HCT116 (cell line): ENCODE measurements around the gene TBC1D16. TPM values are rescaled to one million over a fixed set of nuclear protein-coding genes. Genes with fewer than 3 reads are reported as not detected.
A peak's percentile ranks its signal among the peaks of the same experiment; 100 is the strongest.

Experiments used
- ATAC-seq: fragments of 200-7000 bp; cut with Tn5 transposase; 2 replicates; pipeline ENCODE4 v1.9.1; 2020; ENCODE audit warnings: mild to moderate bottlenecking, moderate library complexity
- BruUV-seq: library from RNA; stranded (reverse); fragments of 400-500 nt; replicated peaks from 2 replicates; lab custom pipeline; 2021; lab: Mats Ljungman, UMichigan
- CTCF ChIA-PET: fragments of 300-600 bp; sonication (Branson Sonifier 250); formaldehyde crosslinking; loops from one replicate; lab custom pipeline; 2021; ENCODE audit warnings: antibody characterized with exemption; lab: Charles Lee
- POLR2A ChIA-PET: fragments of 300-600, 350-600 bp; sonication (Branson Sonifier 250); formaldehyde crosslinking; loops from one replicate; lab custom pipeline; 2021; ENCODE audit warnings: antibody characterized with exemption; lab: Charles Lee
- RAD21 ChIA-PET, 2 experiments: fragments of 300-600 bp; sonication (Branson Sonifier 250); formaldehyde crosslinking; loops; one replicate each; lab custom pipeline; 2023; ENCODE audit warnings: low total read pairs in 2 of 2; ENCODE audit not compliant: uncharacterized antibody in 2 of 2, unreplicated experiment in 2 of 2, low non-redundant PET in 1 of 2; lab: Charles Lee
- DNase-seq: peaks from one replicate; pipeline ENCODE4 v3.0.0-alpha.2; 2010; ENCODE audit warnings: low read depth, low spot score
- H2AFZ ChIP-seq: fragments of 200-600 bp; shearing (Covaris generic), sonication (generic); 2 replicates; pipeline ENCODE4 v1.6.1; 2017; ENCODE audit warnings: low read depth, mixed run types, mixed read lengths, antibody characterized with exemption, low read length; ENCODE audit not compliant: poor library complexity, severe bottlenecking
- H3K27ac ChIP-seq: 2 replicates; pipeline ENCODE4 v1.5.1; 2012; ENCODE audit warnings: low read depth, low read length
- H3K27me3 ChIP-seq: fragments of 200-600 bp; sonication (generic); 2 replicates; pipeline ENCODE4 v1.6.1; 2016; ENCODE audit warnings: mixed run types, low read length, mixed read lengths; ENCODE audit not compliant: insufficient read depth
- H3K36me3 ChIP-seq, 2 experiments: fragments of 200-500 bp in 1 of 2; fragments of 200-600 bp in 1 of 2; sonication (Bioruptor generic) in 1 of 2; sonication (generic) in 1 of 2; 2 replicates each; pipeline versions ENCODE4 v1.5.1 to v1.6.1; 2014 to 2016; ENCODE audit warnings: low read length in 2 of 2, inconsistent platforms in 1 of 2, mixed read lengths in 1 of 2, mixed run types in 1 of 2; ENCODE audit not compliant: insufficient read depth in 2 of 2, control insufficient read depth in 1 of 2
- H3K4me1 ChIP-seq, 2 experiments: fragments of 200-600 bp in 1 of 2; sonication (generic) in 1 of 2; 2 replicates each; pipeline versions ENCODE4 v1.5.1 to v1.6.1; 2012 to 2017; ENCODE audit warnings: low read length in 2 of 2, inconsistent platforms in 1 of 2, mild to moderate bottlenecking in 1 of 2, mixed read lengths in 1 of 2, mixed run types in 1 of 2, moderate library complexity in 1 of 2; ENCODE audit not compliant: insufficient read depth in 2 of 2, control insufficient read depth in 1 of 2
- H3K4me2 ChIP-seq: fragments of 200-600 bp; sonication (generic); 2 replicates; pipeline ENCODE4 v1.6.1; 2017; ENCODE audit warnings: mixed run types, low read length, mixed read lengths
- H3K4me3 ChIP-seq, 2 experiments: fragments of 200-600 bp in 1 of 2; sonication (generic) in 1 of 2; replicated peaks in 1 of 2; 2 replicates each; pipeline ENCODE4 v1.5.1; 2011 to 2016; ENCODE audit warnings: low read length in 2 of 2, control low read depth in 1 of 2, low read depth in 1 of 2, mild to moderate bottlenecking in 1 of 2, mixed read lengths in 1 of 2, mixed run types in 1 of 2
- H3K79me2 ChIP-seq: fragments of 200-600 bp; sonication (generic); 2 replicates; pipeline ENCODE4 v1.6.1; 2017; ENCODE audit warnings: mild to moderate bottlenecking, mixed run types, low read length, moderate library complexity, mixed read lengths; ENCODE audit not compliant: insufficient read depth
- H3K9ac ChIP-seq: fragments of 200-600 bp; sonication (generic); 2 replicates; pipeline ENCODE4 v1.6.1; 2016; ENCODE audit warnings: low read length, mixed read lengths
- H3K9me2 ChIP-seq: fragments of 200-600 bp; sonication (generic), shearing (Covaris generic); 2 replicates; pipeline ENCODE4 v1.6.1; 2017; ENCODE audit warnings: mixed run types, mild to moderate bottlenecking, moderate library complexity; ENCODE audit not compliant: insufficient read depth
- H3K9me3 ChIP-seq, 2 experiments: fragments of 200-500 bp in 1 of 2; fragments of 200-600 bp in 1 of 2; sonication (Bioruptor generic) in 1 of 2; sonication (generic) in 1 of 2; 2 replicates each; pipeline ENCODE4 v1.6.1; 2014 to 2017; ENCODE audit warnings: low read length in 2 of 2, mixed read lengths in 2 of 2, inconsistent platforms in 1 of 2, low read depth in 1 of 2, mild to moderate bottlenecking in 1 of 2, mixed run types in 1 of 2, moderate library complexity in 1 of 2; ENCODE audit not compliant: control insufficient read depth in 1 of 2, insufficient read depth in 1 of 2
- H4K20me1 ChIP-seq: fragments of 200-600 bp; sonication (generic), shearing (Covaris generic); 2 replicates; pipeline ENCODE4 v1.6.1; 2017; ENCODE audit warnings: mixed run types, mild to moderate bottlenecking, moderate library complexity; ENCODE audit not compliant: insufficient read depth
- CBX3 ChIP-seq: IDR thresholded peaks from 2 replicates; pipeline ENCODE4 v1.6.1; 2012; ENCODE audit warnings: low read depth
- FOSL1 ChIP-seq: IDR thresholded peaks from 2 replicates; pipeline ENCODE4 v1.6.1; 2012; ENCODE audit warnings: low read depth
- POLR2AphosphoS5 ChIP-seq: IDR thresholded peaks from 2 replicates; pipeline ENCODE4 v1.6.1; 2011; ENCODE audit warnings: mild to moderate bottlenecking, low read depth, low read length, moderate library complexity
- REST ChIP-seq: IDR thresholded peaks from 2 replicates; pipeline ENCODE4 v1.6.1; 2012; ENCODE audit warnings: low read depth
- SIN3A ChIP-seq: IDR thresholded peaks from 2 replicates; pipeline ENCODE4 v1.6.1; 2012; ENCODE audit warnings: low read depth
- SP1 ChIP-seq: IDR thresholded peaks from 2 replicates; pipeline ENCODE4 v1.6.1; 2012; ENCODE audit warnings: low read depth
- TCF7L2 ChIP-seq: IDR thresholded peaks from 2 replicates; pipeline ENCODE4 v1.7.0; 2011; ENCODE audit warnings: borderline replicate concordance, inconsistent platforms; ENCODE audit not compliant: insufficient read depth, insufficient read length; ENCODE audit errors: extremely low read depth
- YY1 ChIP-seq: IDR thresholded peaks from 2 replicates; pipeline ENCODE4 v1.6.1; 2011; ENCODE audit warnings: low read length, low read depth, moderate library complexity, mild to moderate bottlenecking; ENCODE audit not compliant: insufficient replicate concordance; ENCODE audit errors: extremely low read depth
- ZFX ChIP-seq: fragments of 450-650 bp; IDR thresholded peaks from 2 replicates; pipeline ENCODE4 v1.6.1; 2017
- intact Hi-C: fragments of 100-400 bp; cut with micrococcal nuclease; formaldehyde crosslinking; loops from 2 replicates; pipeline ENCODE4 v1.10.0; 2022
- total RNA-seq: library from RNA; stranded (reverse); gene quantifications from one replicate; pipeline ENCODE4 v1.2.1, GENCODE V29; 2021; ENCODE audit not compliant: unreplicated experiment
- TF ChIP-seq, protein P1 (sequence below): IDR thresholded peaks from 2 replicates; pipeline ENCODE4 v1.6.1; 2012
- TF ChIP-seq, protein P2 (sequence below): IDR thresholded peaks from 2 replicates; pipeline ENCODE4 v1.6.1; 2012

The TBC1D16 gene
- total RNA-seq, 1 experiment from 2014 or later = 31.1 TPM

DNA sequence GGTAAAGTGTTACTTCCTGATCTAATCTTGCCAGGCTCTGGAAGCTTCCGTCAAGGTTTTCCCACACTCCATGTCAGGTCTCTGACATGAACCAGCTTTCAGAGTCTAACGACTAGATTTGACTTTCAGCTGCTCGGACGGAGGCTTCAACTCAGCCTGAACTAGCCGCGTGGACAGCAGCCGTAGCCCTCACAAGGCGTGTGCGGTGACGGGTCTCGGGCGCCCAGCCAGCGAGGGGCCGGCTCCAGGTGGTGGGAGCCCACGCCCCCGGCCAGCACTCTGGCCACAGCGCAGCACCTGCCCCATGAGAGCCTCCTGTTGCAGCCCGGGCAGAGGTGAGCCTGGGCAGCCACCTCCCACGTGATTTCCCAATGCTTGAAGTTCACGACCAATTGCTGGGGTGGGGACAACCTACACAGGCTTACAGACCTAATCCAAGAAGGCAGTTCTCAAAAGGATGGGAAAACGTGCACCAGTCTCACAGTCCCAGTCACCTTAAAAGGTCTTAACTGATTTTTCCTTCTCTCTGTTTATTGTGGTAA, 45.5 kb downstream of the TBC1D16 start:
- Histone ChIP-seq H3K4me2 (peak overlapping the region; percentile 13; the same call in 1 of the 2 replicates), H3K4me1 (peaks cover 59 to 67% of the 10 kb centered on the region in 2 experiments), H3K36me3 (no peaks in the 10 kb centered on the region), H3K9me3 (no peaks in the 10 kb centered on the region), H4K20me1 (no peaks in the 10 kb centered on the region), H3K27ac (peak overlapping the region; percentile 13; the same call in 1 of the 2 replicates), H2AFZ (no peak overlapping the region), H3K79me2 (0 out of 2 replicates have a peak, but pooled peaks cover 5% of the 10 kb centered on the region), H3K9ac (no peak overlapping the region; the same call in 1 of the 2 replicates), H3K27me3 (no peaks in the 10 kb centered on the region), H3K9me2 (no peaks in the 10 kb centered on the region), H3K4me3 (no peak overlapping the region)
- no TSS peak for BruUV-seq
- intact Hi-C loops = loop anchor here (1.0 to 2.0 kb wide), 2 partner anchors 181 to 245 kb away; no protein-coding TSS in a partner anchor
- TF ChIP-seq SIN3A = no peak
- no peak for TF ChIP-seq FOSL1
- TF ChIP-seq TCF7L2 = no peak
- TF ChIP-seq CBX3 = no peak
- no peak for TF ChIP-seq ZFX
- TF ChIP-seq, protein P1, sequence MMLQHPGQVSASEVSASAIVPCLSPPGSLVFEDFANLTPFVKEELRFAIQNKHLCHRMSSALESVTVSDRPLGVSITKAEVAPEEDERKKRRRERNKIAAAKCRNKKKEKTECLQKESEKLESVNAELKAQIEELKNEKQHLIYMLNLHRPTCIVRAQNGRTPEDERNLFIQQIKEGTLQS = no peak
- TF ChIP-seq SP1 = no peak
- TF ChIP-seq, protein P2, sequence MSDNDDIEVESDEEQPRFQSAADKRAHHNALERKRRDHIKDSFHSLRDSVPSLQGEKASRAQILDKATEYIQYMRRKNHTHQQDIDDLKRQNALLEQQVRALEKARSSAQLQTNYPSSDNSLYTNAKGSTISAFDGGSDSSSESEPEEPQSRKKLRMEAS = no peak
- no peak for TF ChIP-seq YY1
- TF ChIP-seq POLR2AphosphoS5 = no peak
- TF ChIP-seq REST = no peak
- RAD21 ChIA-PET = interaction anchor here in 1 of 2 experiments (1.0 kb wide), 1 partner anchor 145 kb away, joined by 5 read pairs; no protein-coding TSS in a partner anchor
- DNase-seq (no peak), ATAC-seq (no peak)
- POLR2A ChIA-PET = interaction anchor here (1.0 to 1.4 kb wide), 2 partner anchors 151 to 189 kb away, joined by 3 to 10 read pairs; partner anchors contain the start of gene CBX4
- CTCF ChIA-PET = interaction anchor here (0.7 to 3.5 kb wide), 4 partner anchors 18 to 249 kb away, joined by 3 to 10 read pairs (median 4); partner anchors contain the start of gene CBX4
